Stimulated activated CD4-positive, alpha-beta T cell treated with anti-CD3 and anti-CD28 coated beads, Interleukin-12 subunit alpha, Interleukin-12 subunit beta, amount 100 ng/mL, for 4 hours (primary cell): ENCODE results near the gene SNX25.

Experiments used
- DNase-seq: peaks from one replicate; pipeline ENCODE4 v3.0.0-alpha.2; 2020

Gene SNX25

DNA sequence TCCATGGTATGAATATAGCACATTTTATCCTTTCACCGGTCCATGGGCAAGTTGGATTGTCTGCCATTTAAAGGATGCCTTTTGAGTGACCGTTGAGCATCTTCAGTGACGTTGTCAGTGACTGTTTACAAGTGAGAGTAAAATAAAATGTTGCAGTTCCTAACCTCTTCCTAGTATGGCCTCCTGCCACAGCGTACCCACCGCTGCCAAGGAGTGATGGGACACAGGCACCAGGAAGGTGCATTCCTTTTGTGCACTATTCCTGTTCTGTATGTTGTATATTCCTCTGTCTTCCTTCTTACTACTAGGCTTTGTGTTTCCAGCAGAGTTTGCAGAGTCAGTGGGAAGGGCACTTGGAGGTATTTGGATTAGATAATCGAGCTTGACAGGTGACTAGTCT, 61.5 kb downstream of the SNX25 start:
- no peak for DNase-seq

DNA sequence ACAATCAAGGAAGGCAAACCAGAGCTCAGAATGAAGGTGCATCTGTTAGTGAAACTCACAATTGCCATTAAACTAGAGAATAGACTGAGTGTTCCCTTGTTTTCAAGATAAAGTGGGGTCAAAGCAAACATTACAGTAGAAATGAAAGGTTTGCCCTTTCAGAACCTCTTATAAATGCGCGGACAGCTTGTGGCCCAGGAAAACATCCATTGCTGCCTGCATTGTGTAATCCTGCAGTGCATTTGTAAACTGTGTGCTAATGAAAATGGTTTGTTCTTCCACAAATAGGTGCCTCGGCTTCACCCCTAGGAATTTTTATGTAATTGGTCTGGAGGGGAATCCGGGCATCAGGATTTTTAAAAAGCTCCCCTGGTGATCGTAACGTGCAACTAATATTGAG, 62.8 kb downstream of the SNX25 start:
- DNase-seq = no peak

DNA sequence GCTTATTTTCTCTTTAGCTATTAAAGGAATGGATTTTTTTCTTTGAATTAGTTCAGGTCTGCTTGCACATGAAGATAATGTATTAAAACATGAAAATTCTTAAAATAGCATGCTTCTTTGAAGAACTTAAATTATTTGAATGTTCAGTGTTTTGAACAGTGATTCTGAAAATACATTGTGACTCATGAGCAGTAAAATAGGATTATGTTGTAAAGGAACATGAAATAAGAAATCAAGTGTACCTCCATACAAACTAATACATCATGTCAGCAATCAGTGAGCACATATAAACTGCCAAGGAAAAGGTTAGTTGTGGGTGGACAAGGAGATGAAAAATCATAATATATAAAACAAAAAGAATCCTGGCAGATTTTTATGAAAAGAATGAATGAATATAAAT, 66.1 kb downstream of the SNX25 start:
- no peak for DNase-seq

- DNase-seq = no peak
Observed at GRCh38 chr4:185276036-185276435, 66.6 kb downstream of the SNX25 start.

GRCh38 chr4:185278716-185279115, 69.3 kb downstream of the SNX25 start:
- DNase-seq = no peak

DNA sequence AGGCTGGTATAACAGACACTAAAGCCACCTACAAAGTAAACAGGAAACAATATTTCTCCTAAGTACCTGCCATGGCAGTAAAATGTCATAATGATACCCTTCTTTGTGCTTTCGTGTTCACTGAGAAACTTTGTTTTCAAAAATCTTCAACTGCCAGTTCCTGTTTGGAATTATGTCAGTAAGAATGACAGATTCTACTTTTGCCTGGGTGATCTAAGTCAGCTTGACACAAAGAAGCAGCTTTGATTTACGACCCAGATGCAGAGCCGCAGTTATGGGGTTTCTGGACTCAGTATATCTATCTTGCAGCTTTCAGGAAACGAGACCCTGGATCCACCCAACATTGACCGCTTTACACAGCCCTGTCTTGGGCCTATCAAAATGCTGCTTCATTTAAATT, 71.2 kb downstream of the SNX25 start:
- no peak for DNase-seq

DNA sequence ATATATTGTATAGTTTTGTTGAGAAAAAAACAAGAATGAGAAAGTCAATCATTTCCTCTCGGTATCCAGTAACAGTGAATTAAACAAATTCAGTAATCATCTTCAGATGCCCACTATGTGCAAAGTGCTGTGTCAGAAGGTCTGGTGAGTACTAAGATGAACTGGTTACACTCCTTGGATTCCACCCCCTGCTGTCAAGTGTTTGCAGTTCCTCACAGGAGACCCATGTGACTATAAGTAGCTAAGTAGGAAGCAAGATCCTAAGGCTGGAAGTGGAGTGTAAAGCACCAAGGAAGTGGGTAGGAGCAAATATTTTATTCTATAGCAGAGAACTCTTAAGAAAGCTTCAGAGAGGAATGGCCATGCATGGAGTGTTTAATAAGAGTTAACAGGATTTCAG, 73.6 kb downstream of the SNX25 start:
- DNase-seq = no peak

- no peak for DNase-seq
Observed at GRCh38 chr4:185283723-185284122, 74.3 kb downstream of the SNX25 start.

DNA sequence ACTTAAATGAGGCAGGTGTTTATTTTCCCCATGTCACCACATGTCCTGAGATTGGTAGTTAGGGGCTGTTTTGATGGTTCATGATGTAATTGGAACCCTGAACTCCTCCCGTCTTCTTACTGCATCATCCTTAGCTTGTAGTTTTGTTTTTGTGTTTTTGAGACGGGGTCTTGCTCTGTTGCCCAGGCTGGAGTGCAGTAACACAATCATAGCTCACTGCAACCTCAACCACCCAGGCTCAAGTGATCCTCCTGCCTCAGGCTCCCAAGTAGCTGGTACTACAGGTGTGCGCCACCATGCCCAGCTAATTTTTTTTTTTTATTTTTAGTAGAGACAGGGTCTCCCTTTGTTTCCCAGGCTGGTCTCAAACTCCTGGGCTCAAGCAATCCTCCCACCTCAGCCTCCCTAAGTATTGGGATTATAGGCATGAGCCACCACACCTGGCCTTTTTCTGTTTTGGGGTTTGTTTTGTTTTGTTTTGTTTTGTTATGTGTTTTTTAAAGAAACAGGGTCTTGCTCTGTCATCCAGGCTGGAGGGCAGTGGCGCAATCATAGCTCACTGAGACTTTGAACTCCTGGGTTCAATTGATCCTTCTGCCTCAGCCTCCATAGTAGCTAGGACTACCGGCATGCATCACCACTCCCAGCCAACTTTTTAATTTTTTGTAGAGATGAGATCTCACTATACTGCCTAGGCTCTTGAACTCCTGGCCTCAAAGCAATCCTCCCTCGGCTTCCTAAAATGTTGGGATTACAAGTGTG, 76.4 kb downstream of the SNX25 start:
- DNase-seq = no peak

DNA sequence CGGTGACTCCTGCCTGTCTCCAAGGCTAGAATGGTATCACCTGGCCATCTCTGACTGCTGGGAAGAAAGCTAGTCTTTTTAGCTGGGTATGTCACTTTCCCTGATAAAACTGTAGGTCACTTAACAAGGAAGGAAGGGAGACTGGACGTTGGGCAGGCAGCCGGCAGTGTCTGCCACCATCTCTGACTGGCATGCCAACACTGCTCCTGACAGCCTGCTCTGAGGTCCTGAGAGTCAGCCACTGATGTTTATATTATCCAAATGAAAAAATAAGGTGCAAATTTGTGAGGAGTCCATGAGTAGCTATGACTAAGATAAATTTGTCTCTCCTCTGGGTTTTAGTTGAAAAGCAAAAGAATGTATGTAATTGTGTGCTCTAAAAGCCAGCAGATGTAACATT, 77.2 kb downstream of the SNX25 start:
- DNase-seq = no peak

- DNase-seq = no peak
Observed at GRCh38 chr4:185287031-185287430, 77.6 kb downstream of the SNX25 start.

GRCh38 chr4:185290018-185290607, 80.7 kb downstream of the SNX25 start:
- DNase-seq = no peak

DNA sequence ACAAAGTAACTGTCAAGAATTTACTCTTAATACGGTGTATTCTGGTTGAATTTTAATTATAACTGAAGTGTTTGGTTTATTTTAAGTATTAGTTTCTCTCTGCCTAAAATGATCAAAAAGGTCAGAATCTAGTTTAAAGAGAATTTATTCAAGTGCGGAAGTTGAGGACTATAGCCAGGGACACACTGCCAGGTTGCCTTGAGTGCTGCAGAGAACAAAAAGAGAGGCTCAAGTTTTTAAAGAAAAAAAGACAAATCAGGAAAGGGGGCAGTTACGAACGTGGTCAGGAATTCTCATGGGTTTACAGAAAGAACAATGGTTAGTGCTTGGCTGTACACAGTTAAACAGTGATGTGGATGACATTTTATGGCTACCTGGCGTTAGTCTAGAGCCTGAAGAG, 81.3 kb downstream of the SNX25 start:
- DNase-seq = no peak

DNA sequence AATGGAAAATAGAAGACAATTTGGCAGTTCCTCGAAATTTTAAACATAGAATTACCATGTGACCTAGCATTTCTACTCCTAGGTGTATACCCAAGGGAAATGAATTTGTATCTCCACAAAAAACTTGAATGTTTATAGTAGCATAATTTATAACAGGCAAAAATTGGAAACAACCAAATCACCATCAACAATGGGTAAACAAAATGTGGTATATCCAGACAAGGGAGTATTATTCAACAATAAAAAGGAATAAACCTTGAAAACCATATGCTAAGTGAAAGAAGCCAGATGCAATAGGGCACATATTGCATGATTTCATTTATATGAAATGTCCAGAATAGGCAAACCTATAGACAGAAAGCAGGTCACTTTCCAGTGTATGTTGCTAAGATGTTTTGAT, 83.8 kb downstream of the SNX25 start:
- no peak for DNase-seq

DNA sequence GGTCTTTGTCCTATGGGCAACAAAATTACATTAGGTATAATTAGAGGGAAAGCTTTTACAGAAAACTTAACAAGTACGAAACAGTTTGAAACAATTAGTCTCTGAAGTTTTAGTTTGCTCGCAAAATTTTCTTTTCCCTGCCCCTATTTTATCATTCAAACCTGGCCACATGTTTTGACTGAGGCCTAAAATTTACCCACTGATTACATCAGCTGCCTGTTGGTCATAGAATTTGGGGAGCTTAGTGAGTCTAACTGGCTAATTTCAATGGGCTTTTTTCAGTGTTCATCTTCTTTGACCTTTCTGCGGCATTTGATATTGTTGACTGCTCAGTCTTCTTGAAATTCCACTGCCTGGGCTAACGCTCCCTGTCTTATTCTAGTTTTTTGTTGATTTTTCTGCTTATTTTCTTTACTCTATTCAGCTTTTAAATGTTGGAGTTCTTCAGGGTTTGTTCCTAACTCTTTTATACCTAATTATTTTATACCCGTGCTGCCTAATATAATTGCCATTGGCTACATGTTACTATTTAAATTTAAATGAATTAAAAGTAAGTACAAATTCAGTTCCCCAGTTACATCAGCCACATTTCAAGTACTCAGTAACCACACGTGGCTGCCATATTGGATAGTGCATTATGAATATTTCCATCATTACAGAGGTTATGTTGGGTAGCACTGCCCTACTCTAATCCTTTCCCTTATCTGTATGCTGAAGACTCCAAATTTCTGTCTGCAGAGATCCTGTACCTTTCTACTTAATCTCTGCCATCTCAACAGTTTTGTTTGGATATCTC, 87.5 kb downstream of the SNX25 start:
- no peak for DNase-seq

DNA sequence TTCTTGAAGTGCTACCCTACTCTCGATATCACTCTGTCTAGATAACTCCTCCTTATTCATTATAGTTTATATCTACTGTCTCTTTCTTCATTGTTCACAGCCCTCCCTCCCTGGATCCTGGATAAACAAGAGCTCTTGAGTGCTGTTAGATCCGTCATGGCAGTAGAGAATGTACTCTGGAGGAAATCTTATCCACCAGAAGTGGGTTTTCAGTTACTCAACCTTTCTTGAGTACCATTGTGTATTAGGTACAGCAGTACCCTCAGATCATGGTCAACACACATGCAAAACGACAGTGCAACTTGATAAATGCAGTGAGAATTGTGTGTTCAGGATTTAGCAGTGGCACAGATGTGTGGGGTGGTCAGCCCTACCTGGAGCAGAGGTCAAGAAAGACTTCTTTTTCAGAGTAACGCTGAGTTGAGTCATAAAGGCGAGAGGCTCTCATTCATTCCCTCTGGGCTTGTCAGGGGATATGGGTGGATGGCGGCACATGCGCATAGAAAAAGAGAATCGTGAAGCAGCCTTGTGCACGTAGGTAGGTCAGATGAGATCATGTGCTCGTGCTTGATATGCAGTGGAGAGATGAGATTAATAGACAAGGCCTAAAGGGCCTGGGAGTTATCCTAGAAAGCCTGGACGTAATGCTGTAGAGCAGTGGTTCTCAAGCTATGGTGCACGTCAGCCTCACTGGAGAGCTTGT, 89.5 kb downstream of the SNX25 start:
- no peak for DNase-seq

- no peak for DNase-seq
Observed at GRCh38 chr4:185304541-185304940, 95.1 kb downstream of the SNX25 start.

DNA sequence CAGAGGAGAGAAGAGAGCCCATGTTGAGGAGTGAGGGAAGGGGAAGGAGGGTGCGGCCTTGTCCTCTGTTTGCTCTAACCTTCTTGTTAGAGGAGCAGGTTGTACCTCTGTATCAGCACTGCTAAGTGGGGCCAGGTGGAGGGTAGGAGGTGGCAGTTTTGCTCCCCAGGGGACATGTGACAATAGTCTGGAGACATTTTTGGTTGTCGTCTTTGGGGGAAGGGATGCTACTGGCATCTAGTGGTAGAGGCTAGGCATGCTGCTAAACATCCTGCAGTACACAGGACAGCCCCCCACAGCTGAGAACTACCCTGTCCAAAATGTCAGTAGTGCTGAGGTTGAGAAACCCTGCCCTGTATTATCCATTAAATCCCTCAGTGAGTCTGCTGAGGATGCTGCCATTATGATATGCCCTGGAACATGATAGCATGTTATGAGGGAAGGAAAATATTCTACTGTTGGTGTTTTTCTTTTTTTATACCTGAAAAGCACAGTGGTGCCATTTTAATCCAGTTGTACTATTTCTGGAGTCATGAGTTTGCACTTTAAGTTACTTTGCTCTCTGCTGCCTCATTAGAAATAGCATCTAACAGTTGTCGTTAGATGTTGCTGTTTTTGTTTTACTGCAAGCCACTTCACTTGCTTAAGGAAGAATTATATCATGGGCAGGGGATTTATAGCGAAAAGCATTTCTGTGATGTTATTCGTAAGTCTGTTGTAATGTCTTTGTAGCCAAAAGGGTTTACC, 95.7 kb downstream of the SNX25 start:
- DNase-seq = peak; percentile 1

DNA sequence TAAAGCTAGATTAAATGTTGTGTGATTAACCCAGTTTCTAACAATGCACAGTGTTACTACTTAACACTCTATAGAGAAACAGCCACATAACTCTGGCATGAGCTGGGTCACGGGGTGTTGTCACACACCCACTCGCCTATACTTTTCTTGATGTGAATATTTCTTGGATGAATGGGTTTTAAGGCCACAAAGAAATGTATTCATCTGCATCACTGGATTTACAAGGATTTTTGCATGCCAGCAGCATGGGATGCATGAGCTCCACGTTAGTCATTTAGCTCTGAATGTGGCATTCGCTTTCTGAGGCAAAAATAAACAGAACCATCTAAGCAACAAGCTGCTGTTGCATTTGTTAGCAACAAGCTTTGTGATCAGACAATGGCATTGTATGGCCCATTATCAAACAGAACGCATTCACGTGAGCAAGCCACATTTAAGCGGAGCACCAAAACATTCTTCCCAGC, 96.6 kb downstream of the SNX25 start:
- no peak for DNase-seq

DNA sequence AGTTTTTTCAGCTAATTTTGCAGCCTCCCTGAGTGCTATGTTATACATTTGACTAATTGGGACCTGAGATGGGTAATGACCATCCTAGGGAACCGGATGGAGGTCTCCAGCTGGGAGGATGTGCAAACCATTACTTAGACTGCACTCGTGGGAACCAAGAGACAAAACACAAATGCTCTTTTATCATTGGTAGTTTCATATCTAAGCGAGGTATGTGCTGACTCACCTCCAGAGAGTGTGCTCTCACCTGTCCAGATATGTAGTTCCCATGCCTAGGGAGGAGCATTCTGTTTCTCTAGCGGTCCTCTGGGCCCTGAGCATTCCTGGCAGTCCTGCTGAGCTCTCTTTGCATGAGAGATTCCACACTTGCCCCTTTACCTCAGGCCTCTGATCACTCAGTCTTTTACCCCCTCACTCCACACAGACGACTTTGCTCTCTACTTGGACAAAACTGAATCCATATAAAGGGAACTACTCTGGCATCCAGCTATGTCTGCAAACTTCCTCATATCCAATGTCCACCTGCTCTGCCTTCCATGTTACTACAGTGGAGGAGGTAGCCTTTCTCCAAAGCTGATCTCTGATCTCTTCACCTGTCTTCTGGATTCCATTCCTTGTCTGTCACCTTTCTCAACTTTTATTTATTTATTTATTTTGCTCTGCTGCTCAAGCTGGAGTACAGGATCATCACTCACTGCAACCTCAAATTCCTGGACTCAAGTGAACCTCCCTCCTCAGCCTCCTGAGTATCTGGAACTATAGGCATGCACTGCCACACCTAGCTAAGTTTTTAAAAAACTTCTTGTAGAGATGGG, 97.9 kb downstream of the SNX25 start:
- no peak for DNase-seq

DNA sequence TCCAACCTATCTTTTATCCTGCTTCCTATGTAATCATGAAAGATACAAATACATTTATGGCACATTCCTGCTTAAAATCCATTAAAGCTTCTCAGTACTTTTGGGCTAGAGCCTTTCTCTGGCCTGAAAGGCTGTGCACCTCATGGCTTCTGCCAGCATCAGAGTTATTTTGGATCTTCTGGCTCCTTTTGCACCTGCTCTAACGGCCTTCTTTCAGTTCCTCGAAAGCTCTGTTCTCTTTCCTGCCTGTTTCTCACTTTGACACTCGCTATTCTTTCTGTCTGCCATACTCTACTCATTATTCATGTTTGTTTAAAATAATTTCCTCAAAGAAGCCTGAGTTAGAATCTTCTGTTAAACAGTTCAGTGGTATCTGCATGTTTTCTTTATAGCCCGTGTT, 100.4 kb downstream of the SNX25 start:
- no peak for DNase-seq
